Limb (tissue), 2 donors: Measurements from ENCODE around the gene C1orf105.
"Not testable (repeated sequence)": the region's sequence is repeated elsewhere in the genome, so short reads cannot be mapped to it uniquely, and the experiment has no call there.

Source experiments
- DNase-seq, 2 donors: peaks; one replicate each; pipeline ENCODE4 v3.0.0-alpha.2; 2016; ENCODE audit errors: extremely low spot score in 2 of 2

The C1orf105 gene, protein sequence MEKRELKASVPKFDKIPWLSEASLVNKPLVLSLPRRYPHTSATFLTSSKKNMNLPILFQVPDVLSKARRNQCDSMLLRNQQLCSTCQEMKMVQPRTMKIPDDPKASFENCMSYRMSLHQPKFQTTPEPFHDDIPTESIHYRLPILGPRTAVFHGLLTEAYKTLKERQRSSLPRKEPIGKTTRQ

DNA sequence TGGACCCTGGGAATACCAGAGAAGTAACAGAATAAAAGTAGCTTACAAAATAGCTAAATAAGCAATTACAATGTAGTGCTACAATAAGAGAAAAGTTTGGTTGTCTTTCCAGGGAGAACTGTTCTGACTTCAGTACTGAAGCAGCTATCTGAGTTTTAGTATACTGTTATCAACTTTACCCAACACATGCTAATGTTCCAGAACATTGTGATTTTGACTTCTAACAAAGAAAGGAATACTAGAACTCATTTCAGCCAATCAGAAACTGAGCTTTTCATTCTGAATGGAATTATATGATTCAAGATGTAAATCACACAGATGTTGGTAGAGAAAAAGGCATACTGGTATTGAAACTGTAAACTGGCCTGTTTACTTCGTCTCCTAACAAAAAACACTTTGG, at the start of gene C1orf105:
TSS of gene C1orf105 (plus strand) at position 301 of the 400 bp plus-strand sequence. CDS start 201 bp downstream, outside the sequence.
- DNase-seq, result no peak

DNA sequence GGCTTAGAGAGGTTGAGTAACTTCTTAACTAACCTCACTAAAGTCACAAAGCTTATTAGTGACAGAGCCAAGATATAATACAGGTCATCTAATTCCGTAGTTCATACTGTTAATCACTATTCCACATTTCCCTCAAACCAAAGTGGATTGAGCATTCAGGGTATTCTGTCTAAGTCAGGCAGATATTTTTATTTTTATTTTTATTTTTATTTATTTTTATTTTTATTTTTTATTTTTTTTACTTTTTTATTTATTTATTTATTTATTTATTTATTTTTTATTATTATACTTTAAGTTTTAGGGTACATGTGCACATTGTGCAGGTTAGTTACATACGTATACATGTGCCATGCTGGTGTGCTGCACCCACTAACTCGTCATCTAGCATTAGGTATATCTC, 48.8 kb upstream of the C1orf105 start:
- not testable (repeated sequence) for DNase-seq

DNA sequence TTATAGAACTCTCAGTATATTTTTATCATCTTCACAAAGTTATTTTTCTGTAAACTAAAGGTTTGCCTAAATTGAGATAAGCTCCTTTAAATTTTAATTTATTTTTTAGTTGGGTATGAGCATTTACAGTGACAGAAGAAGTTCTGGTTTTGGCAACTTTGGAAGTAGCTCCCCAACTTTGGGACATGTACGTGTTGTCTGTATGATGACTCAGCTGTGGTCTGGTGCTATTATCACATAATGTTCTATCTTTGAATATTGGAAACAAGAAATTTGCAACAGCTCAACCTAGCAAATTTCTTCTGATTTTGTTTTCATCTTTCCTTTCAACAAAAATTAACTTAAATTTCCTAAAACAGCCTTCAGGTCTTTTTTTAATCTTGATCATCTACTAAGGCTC, 46.6 kb upstream of the C1orf105 start:
- no peak for DNase-seq

DNA sequence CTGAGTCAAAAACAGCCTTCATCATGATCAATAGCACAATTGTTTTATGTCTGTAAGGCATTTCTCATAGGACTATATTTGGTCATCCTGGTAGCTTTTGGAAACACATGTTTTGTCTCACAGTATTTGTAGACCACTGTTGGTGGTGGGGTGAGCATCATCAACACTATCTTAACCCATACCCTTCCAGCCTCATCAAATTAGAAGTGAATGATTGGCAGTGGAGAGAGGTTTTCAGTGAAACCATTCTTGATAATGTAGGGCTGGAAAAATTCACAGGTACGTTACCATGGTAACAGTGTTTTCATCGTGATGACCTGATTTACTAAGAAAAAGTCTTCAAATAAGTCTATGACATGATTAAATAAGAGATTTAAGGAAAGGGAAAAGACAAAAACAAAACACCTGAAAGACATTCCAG, 45.3 kb upstream of the C1orf105 start:
- DNase-seq, result no peak

DNA sequence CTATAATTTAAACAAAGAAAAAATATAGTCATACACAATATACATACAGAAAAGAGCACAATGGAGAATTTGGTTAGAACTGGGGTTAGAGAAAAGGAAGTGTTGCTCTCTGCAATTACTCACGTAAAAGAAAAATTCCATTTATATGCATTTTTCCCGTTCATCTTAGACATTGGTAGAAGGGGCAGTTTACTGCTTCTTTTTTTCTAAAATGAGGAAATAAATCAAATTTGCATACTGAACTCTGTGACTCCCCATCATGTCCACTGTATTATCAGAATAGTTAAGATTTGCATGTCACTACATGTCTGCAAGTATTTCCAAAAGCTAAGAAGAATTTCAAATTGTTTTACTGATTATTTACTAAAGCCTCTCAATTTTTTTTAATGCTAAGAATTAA, 44.1 kb upstream of the C1orf105 start:
- no peak for DNase-seq

DNA sequence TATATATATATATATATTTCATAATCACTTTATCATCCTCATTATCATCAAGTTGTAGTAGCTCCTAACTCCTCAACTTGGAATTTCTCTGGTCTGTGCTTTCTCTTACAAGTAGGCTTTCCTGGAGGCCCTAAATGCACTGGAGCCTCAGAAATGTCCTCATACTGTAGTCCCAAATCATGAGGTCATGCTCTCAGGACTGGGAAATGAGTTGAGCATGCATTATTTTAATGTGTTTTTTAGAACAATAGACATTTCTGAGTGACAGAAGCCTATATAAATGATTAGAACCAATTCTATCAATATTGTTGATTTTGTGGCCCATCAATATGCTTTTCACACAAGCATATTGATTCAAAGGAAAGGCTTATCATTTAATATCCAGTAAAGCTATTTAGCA, 42.9 kb upstream of the C1orf105 start:
- no peak for DNase-seq

DNA sequence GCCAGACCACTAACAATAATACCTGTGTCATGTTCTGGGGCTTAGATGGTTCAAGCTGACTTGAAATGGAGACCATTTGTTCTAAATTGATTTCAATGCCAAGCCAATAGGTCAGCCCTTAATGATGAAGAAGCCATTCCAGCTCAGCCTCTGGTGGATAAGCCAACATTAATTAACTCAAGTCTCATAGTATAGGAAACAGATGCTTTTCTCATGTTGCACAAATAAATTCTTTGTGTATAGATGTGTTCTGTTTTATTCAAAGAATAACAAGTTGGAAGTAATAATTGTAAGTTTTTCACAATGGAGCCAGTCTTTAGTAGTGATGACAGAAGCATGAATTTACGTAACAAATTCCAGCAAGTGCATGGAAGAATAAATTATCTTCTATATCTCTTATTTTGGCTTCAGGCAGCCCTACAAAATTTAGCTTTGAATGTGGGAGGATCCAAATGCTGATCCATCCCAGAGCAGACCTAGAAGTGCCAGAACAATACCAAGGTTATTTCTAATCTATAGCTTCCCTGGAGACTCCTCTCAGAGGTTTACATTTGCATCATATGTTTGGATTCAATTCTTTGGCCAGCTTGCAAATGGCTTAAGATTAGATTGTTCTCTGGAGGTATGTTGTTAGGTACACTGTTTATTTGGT, 42.2 kb upstream of the C1orf105 start:
- DNase-seq, result no peak

DNA sequence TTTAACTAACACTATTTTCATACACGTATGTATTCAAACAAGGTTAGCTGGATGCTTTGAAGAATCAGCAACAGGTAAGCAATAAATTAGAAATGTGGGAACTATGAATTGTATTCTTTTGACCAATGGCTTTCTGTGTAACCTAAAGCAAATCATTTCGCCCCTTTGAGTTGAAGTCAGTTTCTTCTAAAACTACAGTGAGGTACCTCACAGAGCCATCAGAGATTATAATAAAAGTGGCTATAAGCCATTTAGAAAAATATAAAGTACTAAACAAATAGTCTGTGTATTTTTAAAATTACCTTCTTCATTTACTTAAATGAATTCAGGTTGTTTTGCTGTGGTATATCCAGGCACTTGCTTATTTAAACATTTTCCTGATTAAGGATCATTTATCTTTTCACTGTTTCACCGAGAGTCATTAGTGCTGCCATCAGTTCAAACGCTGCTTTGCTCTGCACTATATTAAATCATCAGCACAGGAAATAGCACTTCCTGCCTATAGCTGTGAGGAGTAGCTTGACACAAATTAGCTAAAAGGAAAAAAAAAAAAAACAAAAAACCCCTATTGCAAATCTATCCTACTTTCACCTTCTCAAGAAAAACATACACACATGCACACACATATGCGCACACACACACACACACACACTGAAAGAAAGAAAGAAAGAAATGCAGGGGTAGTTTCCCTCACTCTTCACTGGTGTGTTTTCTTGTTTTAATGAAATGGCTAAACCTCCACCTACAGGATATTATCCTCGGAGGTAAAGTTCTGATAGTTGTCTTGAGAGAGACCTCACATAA, 39.8 kb upstream of the C1orf105 start:
- DNase-seq, result no peak

DNA sequence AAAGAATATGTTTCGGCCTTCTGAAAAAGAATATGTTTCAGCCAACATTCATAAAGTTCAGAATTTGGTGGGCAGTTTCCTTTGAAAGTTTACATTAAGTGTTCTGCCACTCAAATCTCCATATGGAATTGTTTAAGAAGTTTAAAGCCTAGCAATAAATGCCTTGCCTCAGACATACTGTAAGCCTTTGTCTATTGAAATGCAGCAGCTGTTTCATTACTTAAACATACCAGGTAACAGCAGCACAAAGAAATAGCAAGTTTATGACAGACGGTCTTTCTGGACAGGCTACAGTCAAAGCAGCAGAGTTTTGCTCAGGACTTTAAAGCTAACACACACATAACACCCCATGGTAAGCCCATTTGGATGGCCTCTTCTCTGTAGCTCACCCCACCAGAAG, 38.5 kb upstream of the C1orf105 start:
- peak in 1 of 2 donors; percentile 87 for DNase-seq

DNA sequence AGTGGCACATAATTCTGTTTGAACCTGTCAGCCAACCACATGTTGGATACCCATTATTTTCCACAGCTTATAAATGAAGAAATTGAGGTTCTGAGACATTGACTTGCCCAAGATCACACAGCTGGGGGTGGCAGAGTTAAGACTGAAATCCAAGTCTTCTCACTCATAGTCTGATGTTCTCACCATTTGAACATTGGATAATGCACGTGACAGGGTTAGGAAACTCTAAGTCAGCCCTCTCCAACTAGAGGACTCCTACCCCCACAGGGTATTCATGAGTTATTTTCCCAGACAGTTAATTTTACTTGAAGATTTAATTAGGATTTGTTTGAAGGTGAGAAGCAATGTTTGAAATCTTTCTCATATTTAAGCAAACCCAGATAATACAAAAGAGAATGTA, 38.1 kb upstream of the C1orf105 start:
- DNase-seq, result no peak

DNA sequence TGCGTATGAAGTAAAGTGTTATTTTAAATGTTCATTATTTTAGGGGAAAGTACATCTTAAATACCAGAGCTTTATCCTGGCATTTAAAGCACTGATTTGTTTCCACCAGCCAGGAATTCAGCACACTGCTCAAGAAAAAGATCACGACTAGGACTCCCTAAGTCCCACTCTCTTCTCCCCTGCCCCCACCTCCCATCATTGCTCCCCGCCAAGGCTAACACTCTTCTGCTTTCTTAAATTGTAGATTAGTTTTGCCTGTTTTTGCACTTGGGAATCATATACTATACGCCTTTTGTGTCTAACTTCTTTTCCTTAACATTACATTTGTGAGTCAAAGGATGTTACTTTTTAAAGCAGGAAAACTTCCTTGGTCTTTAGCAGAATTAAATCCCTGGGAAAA, 37.5 kb upstream of the C1orf105 start:
- peak in 1 of 2 donors; percentile 51 for DNase-seq

DNA sequence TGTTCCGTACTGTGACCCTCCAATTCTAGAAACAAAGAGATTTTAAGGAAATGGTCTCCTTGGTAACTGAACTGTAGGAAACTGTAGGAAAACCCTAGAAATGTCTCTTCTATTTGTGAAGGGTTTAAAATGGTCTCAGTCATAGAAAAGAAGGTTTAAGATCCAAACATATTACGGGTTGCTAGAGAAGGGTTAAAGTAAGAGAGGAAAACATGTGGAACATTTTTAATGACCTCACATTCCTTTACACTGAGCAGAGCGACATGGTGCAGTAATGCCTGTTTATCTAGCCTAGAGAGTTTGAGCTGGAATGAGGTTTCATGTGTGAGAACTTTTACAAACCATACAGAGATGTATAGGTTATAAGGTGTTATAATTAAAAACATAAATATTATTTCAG, 36.9 kb upstream of the C1orf105 start:
- peak in 1 of 2 donors; percentile 90 for DNase-seq

DNA sequence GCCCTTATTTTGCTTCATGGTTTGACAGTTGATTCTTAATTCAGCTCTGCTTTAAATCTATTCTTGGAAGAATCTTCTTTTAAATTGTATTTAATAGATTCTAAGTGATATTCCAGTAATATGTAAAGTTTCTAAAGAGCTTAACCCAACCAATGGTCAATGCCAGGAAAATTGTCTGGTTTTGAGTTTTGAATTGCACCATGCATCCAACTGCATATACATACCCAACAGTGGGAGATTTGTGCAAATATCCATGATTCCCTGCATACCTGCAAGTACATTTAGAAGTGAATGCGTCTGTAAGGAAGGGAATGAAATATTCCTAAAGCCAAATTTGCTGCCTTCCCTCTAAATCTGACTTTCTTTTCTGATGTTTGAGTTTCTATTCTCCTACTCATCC, 35.8 kb upstream of the C1orf105 start:
- no peak for DNase-seq

DNA sequence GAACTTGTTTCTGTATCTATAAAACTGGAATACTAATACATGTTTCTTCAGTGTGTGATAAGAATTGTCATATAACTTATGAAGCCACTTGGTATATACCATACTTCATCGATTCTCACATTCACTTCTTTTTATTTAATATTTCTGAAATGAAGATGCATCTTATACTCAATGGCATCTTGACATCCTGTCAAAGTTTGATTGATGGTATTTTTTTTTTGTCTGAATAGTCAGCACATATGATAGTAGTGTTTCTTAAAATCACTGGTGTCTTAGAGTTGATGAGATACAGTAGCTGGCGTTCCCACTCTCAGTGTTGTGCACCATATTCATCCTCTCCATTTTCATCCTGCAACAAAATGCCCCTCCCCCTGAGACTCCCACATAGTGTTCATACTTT, 34.4 kb upstream of the C1orf105 start:
- no peak for DNase-seq

DNA sequence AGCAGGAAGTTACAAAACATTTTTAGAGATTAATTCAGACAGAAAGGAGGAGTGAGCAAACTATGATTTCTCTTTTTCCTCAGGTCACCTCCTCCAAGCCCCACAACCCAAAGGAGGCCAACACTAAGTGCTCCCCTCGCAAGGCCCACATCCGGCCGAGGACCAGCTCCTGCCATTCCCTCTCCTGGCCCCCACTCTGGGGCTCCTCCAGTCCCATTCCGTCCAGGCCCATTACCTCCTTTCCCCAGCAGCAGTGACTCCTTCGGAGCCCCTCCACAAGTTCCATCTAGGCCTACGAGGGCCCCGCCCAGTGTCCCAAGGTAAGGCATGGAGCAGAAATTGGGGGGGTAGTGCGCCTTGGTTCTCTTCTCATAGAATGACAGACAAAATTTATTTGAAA, 32.0 kb upstream of the C1orf105 start:
- no peak for DNase-seq

DNA sequence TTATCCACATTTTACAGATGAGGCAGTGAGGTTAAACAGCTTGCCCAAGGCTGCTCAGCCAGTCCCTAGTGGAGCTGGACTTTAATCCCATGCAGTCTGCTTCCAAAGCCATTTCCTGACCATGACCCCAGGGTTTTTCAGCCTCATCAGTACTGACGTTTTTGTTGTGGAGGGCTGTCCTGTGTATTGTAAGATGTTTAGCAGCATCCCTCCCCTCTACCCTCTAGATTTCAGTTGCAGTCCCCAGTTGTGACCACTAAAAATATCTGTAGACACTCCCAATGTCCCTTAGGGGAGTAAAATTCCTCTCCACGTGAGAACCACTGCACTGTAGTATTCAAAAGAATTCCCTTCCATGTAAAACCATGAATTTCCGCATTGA, 30.2 kb upstream of the C1orf105 start:
- no peak for DNase-seq

DNA sequence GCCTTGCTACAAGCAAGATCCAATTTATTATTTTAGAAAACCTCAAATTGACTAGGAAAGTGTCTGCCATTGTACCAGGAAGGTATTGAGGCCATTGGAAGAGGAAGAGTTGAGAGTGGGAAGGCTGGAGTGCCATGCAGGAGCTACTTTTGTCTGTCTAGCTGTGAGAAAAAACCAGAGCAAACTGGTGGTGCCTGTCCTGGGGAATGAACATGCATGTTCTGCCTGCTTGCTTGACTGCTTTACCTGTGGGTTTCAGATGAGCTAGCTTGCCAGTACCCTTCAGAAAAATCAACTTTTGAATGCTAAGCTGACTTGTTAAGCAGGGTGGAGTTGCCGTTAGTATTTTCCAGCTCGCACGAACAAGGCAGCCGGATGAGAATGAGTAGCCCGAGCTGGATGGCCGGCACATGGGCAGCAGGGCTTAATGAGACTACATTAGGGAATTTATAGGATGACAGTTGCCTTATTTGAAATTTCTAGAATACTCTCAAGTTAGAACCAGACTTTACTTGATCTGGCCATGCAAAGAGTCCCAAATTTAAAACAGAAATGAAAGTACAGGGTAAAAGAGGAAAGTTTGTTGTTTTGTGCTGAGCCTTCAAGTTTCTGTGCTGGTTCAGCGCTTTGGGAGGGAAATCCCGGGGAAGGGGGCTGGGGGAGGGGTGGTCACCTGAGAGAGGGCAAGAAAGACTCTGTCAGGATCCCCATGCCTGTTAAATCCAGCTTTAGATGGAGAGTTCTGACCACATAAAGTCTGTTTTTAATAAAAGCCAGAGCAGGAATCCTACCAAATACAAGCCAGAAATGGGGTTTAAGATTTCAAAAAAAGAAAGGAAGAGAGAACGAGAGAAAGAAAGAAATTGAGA, 29.6 kb upstream of the C1orf105 start:
- DNase-seq, result peak in 1 of 2 donors; percentile 63

DNA sequence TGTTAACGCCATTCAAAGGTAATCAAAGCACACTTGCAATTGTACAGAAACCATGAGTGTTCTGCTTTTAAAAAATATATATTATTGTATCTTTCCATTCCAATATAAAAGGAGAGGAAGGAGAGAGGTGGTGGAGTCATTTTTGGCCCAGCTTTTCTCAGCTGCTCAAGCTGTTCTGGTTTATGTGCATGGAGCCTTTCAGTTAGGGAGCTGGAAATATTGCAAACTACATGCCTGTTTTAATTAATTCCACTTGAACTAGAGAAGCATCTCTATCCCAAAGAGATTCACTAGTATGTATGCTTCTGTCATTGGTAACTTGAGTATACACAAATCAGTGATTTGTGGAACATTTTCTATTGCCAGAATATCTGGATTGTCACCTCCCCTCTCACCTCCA, 28.5 kb upstream of the C1orf105 start:
- peak in 1 of 2 donors; percentile 59 for DNase-seq

DNA sequence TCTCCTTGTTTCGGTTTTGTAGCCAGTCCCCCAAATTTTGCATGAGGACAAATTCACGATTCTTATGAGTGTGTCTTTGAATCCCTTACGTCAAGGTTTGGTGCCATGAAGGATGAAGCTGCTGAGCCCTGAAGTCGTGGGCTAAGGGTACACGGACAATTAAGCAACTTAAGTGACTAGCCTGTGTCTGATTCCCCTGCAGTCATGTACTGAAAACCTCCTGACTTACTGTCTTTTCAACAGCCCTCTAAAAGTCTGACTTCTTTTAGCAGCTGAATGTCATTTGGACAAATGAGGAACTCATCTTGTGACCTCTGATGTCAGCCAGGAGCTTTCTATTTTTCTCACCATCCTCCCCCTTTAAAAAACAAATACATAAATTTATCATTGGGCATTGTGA, 27.1 kb upstream of the C1orf105 start:
- DNase-seq, result no peak

DNA sequence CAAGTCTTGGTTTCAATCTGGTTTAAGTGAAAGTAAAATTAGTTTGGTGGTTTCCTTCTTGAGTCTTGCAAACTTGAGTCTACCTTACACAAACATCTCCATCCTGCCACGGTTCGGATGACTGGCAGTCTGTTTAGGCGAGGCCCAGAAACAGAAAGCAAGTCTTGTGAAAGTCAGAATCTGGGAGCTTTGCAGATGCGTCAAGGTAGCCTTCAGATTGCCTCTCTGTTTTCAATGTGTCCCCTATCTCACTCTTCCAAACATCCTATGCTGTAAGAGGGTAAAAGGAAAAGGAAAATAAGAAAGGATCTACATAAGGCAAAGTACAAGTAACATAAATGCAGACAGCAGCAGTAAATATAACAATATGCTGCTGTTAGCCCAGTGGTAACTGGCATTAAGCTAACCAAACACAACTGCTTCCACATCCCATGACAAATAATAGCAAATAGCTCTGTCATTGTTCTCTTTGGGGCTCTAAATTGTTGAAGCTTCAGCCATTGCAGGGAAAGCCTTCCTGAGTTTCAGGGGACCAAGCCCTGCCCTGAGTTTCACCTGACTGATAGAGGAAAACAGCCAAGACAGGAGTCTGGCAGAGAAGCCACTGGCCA, 26.2 kb upstream of the C1orf105 start:
- DNase-seq, result no peak

DNA sequence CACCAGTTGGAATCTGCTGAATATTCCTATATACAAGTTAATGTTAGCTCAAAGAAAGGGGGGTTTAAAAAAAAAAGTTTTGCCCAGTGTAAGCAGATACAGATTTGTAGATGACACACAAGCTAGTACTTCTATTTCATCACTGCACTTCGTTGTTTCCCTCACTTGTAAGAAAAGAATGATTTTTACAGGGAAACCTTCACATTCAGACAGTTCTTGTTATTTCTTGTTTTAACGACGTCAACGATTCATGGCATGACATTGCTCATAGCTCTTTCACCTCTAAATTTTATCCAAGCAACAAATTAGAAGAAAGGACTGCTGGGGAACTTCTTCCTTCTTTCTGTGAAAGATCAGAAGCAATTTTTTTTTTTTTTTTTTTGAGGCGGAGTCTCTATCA, 25.7 kb upstream of the C1orf105 start:
- no peak for DNase-seq
